Daoy (cell line): ENCODE data around the gene OR52K1. TPM values are rescaled to one million over a fixed set of nuclear protein-coding genes. Genes with fewer than 3 reads are reported as not detected.
"Not testable (repeated sequence)": the region's sequence is repeated elsewhere in the genome, so short reads cannot be mapped to it uniquely, and the experiment has no call there.

ENCODE experiments used
- DNase-seq: peaks from one replicate; pipeline ENCODE4 v3.0.0-alpha.2; 2015; ENCODE audit warnings: low read depth
- total RNA-seq: library from RNA; depleted of rRNA; stranded (reverse); fragments of >200 nt; shearing (Covaris generic); gene quantifications from 2 replicates; pipeline ENCODE4 v1.2.3, GENCODE V29; 2014; rRNA removed

OR52K1 gene
- total RNA-seq, 1 experiment from 2014 or later: not detected

DNA sequence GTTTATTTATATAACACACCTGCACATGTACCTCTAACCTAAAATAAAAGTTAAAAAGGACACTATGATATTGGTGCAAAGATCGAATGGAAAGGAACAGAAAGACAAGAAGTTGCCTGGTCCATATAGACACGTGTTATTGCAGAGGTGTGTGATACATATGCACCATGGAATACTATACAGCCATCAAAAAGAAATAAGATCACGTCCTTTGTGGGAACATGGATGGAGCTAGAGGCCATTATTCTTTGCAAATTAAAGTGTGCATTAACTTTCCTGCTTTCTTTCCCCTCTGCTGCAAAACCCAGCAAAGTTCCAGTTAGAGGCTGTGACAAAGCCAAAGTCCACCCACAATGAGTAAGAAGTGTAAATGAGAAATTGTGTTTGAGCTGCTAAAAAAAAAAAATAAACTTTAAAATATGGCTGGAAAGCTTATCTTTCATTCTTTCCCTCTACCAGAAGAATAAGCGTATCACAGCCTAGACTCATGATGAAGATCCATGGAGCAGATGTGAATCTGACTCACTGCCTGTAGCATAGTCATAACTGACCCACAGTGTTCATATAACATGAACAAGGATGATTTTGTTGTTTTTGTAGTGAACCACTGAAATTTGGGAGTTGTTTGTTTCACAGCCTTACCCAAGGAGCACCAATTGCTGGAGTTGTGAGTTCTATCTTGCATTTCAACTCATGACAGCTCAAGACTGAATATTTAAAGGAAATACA, 9.6 kb downstream of the OR52K1 start:
- DNase-seq: no peak

DNA sequence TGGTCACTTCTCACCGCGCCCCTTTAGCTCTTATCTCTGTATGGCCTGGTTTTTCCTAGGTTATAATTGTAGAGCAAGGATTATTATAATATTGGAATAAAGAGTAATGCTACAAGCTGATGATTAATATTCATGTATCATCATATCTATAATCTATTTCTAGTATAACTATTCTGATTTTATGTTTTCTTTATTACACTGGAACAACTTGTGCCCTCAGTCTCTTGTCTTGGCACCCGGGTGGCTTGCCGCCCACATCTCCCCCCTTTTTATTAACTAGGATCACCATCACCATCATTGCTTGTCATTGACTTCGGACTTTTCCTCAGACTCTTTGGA, 11.0 kb downstream of the OR52K1 start:
- DNase-seq: no peak

DNA sequence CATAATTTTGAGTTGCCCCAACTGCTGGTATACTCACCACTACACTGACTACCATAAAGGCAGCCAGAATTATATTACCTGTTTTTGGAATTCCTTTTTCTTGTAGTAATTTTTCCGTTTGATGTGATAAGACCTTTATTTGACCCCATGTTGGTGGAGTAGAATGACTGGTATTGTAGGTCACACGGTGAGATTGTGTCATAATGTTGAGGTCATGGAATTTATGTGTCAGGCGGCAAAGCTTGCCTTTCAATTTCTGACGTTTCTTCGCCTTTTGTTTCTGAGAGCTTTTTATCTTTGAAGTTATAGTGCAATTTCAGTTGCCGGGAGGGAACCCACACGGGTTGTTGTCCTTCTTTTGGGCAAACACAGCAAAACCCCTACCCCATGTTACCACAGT, 13.0 kb downstream of the OR52K1 start:
- no peak for DNase-seq

DNA sequence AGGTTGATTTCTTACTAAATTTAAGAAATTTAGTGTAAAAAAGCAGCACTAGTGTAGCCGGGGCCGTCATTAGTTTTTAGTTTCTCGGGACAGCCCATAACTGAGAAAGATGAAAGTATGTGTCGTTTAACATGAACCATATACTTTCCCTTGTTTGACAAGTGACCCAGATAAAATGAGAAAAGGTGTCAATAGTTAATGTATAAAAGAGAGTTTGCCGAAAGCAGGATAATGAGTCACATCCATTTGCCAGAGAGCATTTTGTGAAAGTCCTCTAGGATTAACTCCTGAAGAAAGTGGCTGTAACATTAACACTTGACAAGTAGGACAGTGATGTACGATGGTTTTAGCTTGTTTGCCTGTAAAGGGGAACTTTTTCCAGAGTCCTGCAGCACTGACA, 13.5 kb downstream of the OR52K1 start:
- DNase-seq: no peak

DNA sequence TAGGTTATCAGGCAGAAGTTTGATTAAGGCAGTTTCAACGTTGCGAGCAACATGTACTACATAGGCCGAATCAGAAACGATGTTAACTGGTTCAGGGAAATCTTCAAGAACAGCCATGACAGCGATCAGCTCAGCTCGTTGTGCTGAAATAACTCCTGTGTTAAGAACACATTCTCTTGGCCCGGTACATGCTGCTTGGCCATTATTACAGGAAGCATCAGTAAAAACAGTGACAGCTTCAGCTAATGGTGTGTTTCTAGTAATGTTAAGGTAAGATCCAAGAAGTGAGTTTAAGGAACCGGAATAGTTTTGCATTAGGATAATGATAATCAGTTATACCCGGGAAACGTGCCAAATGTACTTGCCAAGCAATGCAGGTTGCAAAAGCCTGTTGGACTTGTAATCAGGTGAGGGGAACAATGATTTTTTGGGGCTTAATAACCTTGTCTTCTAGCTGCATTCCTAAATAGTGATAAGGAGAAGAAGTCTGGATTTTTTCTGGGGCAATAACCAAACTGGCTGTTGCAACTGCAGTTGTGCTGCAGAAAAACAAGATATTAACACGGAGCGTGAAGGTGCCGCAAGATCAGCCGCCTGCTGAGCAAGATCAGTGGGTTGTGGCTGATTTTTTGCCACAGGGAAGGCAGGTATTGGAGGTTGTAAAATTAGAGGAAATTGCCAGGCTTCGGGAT, 14.3 kb downstream of the OR52K1 start:
- DNase-seq: no peak

DNA sequence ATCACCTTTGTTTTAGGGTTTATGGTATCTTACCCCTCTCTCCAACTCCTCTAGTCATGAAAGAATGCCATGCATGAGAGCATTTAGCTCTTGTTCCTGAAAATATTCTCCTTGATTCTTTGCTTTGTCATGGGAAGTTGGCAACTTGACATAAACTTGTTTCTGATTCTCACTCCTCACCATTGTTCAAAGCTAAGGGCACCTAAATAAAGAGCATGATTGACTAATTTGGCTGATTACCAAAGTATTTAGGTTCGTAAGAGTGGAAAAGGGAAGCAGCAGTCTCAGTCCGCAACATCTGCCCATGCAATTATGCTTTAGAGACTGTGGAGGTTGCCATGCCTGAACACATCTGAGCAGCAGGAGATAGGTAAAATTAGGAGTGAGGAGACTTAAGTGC, 26.4 kb downstream of the OR52K1 start:
- DNase-seq: no peak

DNA sequence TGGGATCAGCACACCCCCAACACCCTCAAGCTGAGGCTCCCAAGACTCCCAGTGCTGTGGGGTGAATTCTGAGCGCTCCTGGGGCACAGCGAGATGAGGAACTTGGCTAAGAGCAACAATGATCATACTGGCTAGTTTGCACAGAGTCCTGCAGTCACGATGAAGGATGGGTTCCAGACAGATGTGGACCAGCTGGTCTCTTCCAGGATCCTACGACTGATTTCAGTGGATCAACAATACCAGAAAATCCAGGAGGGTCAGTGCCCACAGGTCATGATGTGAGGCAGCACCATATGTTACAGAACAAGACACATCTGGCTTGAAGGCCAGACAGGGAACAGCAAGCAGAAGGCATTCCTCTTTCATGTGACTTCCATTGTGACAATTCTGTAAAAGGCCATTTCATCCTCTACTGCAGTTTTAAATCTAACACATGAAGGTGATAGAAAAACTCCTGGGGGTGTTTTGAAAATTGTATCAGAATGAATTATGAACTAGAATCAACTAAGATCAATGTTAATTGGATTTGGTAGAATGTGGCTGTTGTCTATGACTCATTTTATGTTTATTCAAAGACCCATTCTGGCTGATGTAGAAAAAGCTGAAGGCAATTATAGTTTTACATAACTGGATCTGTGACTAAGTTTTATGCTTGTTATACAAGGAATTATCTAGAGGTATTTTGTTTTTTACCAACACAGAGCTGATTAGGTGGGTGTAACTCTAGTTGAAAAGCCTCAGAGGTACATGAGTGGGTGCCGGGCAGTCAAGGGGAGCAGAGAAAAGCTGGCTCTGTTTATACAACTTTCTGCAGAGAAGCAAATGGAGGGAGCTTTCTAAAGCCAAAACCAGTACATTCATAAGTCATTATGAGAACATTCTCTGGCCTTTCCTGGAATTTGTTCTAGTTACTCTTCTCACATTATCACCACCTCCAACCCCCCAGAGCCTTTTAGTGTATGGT, 29.1 kb downstream of the OR52K1 start:
- no peak for DNase-seq

DNA sequence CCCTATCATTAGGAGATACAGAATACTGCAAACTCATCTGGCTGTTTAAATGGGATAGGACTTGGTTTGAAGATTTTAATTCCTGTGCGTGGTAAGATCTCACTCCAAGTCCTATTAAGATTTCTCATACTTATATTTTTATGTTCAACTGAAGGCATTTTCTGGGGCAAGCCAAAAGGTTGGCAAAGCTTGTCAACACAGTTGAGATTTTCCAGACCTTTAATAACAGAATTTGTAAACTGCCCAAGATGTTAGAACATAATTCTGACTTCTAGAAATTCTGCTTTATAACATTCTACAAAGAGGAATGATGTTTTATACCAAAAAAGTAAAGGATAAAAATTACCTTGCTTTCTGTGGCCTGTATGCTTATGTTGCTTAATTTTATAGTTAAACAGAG, 31.8 kb downstream of the OR52K1 start:
- DNase-seq: no peak

DNA sequence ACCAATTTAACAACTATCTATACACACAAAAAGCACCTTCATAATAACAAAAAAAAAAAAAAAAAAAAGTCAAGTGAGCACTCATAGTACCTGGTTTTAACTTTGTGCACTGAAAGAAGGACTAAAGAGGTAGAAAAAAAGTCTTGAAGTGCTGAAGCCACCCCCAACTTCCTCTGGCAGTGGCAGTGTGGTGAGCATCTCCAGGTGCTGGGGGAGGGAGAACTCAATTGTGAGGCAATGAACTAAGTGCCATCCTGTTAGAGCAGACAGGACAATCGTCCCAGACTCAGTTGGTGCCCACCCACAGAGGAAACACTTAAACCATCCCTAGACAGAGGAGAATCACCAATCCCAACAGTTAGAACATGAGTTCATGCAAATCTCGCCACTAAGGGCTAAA, 39.9 kb downstream of the OR52K1 start:
- no peak for DNase-seq

DNA sequence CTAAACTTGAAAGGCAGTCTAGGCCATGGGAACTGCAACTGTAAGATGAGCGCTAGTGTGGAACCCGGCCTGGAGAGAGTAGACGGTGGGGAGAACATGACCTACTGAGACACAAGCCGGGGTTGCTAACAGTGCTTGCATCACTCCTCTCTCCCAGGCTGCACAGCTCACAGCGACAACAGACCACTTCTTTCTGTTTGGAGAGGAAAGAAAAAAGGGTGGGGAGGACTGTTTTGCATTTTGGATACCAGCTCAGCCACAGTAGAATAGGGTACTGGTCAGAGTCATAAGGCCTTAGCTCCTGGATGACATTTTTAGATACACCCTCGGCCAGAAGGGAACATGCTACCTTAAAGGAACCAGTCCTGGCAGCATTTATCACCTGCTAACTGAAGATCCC, 40.3 kb downstream of the OR52K1 start:
- no peak for DNase-seq

DNA sequence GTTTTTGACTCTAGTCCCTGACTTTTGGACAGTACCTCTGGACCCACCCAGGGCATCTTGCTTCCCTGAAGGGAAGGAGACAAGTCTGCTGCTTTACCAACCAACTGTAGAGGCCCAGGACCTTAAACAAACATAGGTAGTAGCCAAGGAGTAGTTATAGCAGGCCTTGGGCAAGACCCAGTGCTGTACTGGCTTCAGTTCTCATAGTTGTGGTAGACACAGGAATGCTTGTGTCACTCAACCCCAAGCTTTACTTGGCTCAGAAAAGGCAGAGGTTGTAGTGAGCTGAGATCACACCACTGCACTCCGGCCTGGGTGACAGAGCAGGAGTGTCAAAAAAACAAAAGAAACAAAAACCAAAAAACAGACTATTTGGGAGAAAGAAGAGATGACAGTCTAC, 41.2 kb downstream of the OR52K1 start:
- no peak for DNase-seq

DNA sequence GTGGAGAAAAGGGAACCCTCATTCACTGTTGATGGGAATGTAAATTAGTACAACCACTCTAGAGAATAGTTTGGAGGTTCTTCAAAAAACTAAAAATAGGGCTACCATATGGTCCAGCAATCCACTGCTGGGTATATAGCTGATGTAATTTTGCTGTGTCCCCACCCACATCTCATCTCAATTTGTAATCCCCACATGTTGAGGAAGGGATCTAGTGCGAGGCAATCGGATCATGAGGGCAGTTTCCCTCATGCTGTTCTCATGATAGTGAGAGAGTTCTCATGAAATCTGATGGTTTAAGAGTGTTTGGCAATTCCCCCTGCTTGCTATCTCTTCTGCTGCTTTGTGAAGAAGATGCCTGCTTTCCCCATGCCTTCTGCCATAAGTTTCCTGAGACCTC, 45.5 kb downstream of the OR52K1 start:
- no peak for DNase-seq

DNA sequence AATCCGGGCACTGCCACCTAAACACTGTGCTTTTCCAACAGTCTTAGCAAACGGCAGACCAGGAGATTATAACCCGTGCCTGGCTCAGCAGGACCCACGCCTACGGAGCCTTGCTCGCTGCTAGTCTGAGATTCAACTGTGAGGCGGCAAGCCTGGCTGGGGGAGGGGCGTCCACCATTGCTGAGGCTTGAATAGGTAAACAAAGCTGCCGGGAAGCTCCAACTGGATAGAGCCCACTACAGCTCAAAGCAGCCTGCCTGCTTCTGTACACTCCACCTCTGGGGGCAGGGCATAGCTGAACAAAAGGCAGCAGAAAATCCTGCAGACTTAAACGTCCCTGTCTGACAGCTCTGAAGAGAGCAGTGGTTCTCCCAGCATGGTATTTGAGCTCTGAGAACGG, 49.2 kb downstream of the OR52K1 start:
- DNase-seq: not testable (repeated sequence)

DNA sequence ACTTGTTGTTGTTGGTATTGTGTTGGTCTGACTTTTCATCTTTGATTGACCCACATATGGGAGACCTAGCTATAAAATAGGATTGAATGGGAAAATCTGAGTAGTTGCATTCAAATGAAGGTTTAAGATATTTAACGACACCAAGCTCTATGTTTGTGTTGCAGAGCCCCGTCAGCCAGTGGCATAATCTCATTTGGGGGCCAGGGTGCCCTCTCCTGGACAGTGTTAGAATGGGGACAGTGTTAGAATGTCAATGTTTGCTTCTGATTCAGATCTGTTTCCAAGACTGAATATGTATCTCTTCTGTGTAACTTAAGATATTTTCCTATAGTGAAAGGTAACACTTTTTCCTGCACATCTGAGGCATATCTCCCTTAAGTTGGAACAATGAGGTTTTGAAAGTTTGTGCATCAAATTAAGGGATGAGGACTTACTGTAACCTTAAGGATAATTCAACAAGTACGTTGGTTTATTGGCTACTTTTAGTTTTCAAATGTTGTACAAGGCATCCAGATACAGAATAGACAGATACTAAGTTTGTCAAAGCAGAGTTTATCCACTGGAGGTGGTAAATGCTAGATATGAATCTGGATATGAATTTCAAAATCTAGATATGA, 57.3 kb downstream of the OR52K1 start:
- peak; percentile 14 for DNase-seq

DNA sequence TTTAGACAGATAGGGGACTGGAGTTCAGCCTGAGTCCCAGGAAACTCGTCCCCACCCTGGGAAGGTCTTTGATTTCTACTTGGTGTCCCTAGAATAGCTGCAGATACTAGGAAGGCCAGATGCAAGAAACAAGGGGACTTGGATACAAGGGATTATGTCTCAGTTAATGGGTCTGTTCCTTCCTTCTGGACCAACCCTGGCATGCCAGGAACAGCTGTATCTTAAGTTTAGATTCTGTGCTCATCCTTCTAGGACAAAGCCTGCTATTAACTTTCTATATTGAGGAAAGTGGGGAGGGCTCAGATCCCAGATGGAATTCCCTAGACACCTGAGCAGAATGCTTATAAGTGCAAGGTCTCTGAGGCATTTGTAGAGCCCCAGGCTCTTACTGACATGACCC, 58.6 kb downstream of the OR52K1 start:
- no peak for DNase-seq

Other genes starting within 250 kb of the OR52K1 start
- gene OR52B4, start 114.3 kb upstream of the OR52K1 start, total RNA-seq: not detected in 2 replicates
- 5.4 and 8.6 TPM in 2 replicates for gene TRIM21, start 88.9 kb upstream of the OR52K1 start, total RNA-seq
- gene OR52K2, start 33.4 kb upstream of the OR52K1 start, total RNA-seq: not detected in 2 replicates
- gene OR52M1, start 62.5 kb downstream of the OR52K1 start, total RNA-seq: not detected in 2 replicates
- not detected in 2 replicates for gene OR52I2, start 99.1 kb downstream of the OR52K1 start, total RNA-seq
- gene OR52I1, start 111.4 kb downstream of the OR52K1 start, total RNA-seq: not detected in 2 replicates
- gene TRIM68, start 125.6 kb downstream of the OR52K1 start, total RNA-seq: 5.4 and 9.6 TPM in 2 replicates
- gene OR51D1, start 154.8 kb downstream of the OR52K1 start, total RNA-seq: not detected in 2 replicates
- gene OR51E1, start 161.3 kb downstream of the OR52K1 start, total RNA-seq: not detected in 2 replicates
- gene OR51E2, start 215.2 kb downstream of the OR52K1 start, total RNA-seq: 0.06 TPM in 1 of 2 replicates, not detected in the other
- not detected in 2 replicates for gene MMP26, start 222.1 kb downstream of the OR52K1 start, total RNA-seq